ENCODE data around the gene CFAP74. TPM values are rescaled to one million over a fixed set of nuclear protein-coding genes. Genes with fewer than 3 reads are reported as not detected.

The CFAP74 gene
- total RNA-seq, 1 experiment from 2014 or later, result not detected

DNA sequence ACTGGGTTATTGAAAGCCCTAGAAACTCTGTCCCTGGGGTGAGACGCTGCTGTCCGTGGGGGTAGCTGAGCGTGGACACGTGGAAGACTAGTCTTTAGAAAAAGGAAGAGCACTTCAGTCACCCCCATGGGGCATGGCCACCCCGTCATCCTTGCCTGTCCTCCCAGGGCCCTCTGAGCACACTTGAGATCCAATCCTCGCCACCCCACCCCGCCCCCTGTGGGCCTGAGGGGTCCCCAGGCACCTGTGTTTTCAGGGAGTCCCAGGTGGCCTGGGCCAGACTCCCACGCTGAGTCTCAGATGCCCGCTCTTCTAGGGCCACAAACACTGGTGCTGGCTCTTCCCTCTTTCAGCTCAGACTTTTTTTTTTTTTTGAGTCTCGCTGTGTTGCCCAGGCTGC lies 49.2 kb upstream of the CFAP74 start:
- H3K27me3 ChIP-seq (replicated peaks; ENCODE audit: insufficient read depth, low read depth, low read length, poor library complexity), result peaks cover 41% of the 10 kb centered on the region
- no peaks in the 10 kb centered on the region for H3K4me1 ChIP-seq (ENCODE audit: insufficient read depth, low read length, poor library complexity, severe bottlenecking)
- CTCF ChIA-PET, result interaction anchor here (0.6 kb wide), 1 partner anchor 20 kb away, joined by 4 read pairs; no protein-coding TSS in a partner anchor
- H3K36me3 ChIP-seq (ENCODE audit: insufficient read depth, low read length, poor library complexity, severe bottlenecking), result no peaks in the 10 kb centered on the region
- no peaks in the 10 kb centered on the region for H3K9me3 ChIP-seq (ENCODE audit: low read depth, low read length, poor library complexity, severe bottlenecking)
- no TSS peak for BruUV-seq (replicated peaks)
- H3K4me3 ChIP-seq (ENCODE audit: low read depth, low read length, poor library complexity, severe bottlenecking), result no peak overlapping the region
- no peak for DNase-seq (ENCODE audit: low spot score)
- H3K27ac ChIP-seq (ENCODE audit: low read depth, low read length, poor library complexity, severe bottlenecking), result no peak overlapping the region
- TF ChIP-seq, protein P1, sequence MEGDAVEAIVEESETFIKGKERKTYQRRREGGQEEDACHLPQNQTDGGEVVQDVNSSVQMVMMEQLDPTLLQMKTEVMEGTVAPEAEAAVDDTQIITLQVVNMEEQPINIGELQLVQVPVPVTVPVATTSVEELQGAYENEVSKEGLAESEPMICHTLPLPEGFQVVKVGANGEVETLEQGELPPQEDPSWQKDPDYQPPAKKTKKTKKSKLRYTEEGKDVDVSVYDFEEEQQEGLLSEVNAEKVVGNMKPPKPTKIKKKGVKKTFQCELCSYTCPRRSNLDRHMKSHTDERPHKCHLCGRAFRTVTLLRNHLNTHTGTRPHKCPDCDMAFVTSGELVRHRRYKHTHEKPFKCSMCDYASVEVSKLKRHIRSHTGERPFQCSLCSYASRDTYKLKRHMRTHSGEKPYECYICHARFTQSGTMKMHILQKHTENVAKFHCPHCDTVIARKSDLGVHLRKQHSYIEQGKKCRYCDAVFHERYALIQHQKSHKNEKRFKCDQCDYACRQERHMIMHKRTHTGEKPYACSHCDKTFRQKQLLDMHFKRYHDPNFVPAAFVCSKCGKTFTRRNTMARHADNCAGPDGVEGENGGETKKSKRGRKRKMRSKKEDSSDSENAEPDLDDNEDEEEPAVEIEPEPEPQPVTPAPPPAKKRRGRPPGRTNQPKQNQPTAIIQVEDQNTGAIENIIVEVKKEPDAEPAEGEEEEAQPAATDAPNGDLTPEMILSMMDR (conservative IDR thresholded peaks at IDR 0.05; ENCODE audit: low read depth, low read length), result no peak
- TF ChIP-seq EZH2 (IDR thresholded peaks at IDR 0.05; ENCODE audit: borderline replicate concordance, low read depth, low read length, poor library complexity, severe bottlenecking), result no peak
- POLR2A ChIA-PET (ENCODE audit: low non-redundant PET), result no interaction called here
- intact Hi-C loops (cut with micrococcal nuclease; ENCODE audit: unreplicated experiment), result no loop called here

DNA sequence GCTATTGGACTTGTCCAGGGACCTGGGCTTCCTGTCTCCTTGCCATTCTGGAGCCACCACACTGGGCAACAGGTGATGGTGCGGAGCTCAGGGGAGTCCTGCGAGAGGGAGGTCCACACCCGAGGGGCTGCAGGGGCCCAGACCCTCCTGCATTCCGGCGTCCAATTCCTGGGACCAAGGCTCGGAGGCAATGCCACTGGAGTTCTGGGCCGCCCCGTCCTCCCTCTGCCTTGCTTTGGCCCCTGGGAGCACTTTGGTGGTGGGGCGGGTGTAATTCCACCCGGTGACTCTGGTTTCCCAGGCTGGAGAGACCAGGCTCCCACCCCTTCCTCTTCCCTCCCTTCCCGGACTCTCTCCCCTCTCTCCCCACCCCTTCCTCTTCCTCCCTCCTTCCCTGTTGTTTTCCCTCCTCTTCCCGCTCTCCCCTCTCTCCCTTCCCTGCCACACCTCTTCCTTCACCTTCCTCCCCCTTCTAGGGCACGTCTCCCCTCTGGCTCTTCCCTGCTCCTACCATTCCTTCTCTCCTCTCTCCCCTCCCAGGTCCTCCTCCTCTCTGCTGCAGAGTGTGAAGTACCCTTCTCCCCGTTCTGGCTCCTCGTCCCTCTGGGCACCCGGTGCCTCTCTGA lies 48.6 kb upstream of the CFAP74 start:
- H3K4me1 ChIP-seq (ENCODE audit: insufficient read depth, low read length, poor library complexity, severe bottlenecking), result no peaks in the 10 kb centered on the region
- ChIA-PET POLR2A (ENCODE audit: low non-redundant PET) (no interaction called here), CTCF (interaction anchor here (0.6 kb wide), 1 partner anchor 21 kb away, joined by 4 read pairs; no protein-coding TSS in a partner anchor)
- TF ChIP-seq, protein P1 (conservative IDR thresholded peaks at IDR 0.05; ENCODE audit: low read depth, low read length), result no peak
- TF ChIP-seq EZH2 (IDR thresholded peaks at IDR 0.05; ENCODE audit: borderline replicate concordance, low read depth, low read length, poor library complexity, severe bottlenecking), result no peak
- no peak overlapping the region for H3K27ac ChIP-seq (ENCODE audit: low read depth, low read length, poor library complexity, severe bottlenecking)
- H3K9me3 ChIP-seq (ENCODE audit: low read depth, low read length, poor library complexity, severe bottlenecking), result no peaks in the 10 kb centered on the region
- intact Hi-C loops (cut with micrococcal nuclease; ENCODE audit: unreplicated experiment), result no loop called here
- H3K27me3 ChIP-seq (replicated peaks; ENCODE audit: insufficient read depth, low read depth, low read length, poor library complexity), result peaks cover 41% of the 10 kb centered on the region
- DNase-seq (ENCODE audit: low spot score), result no peak
- no peaks in the 10 kb centered on the region for H3K36me3 ChIP-seq (ENCODE audit: insufficient read depth, low read length, poor library complexity, severe bottlenecking)
- H3K4me3 ChIP-seq (ENCODE audit: low read depth, low read length, poor library complexity, severe bottlenecking), result no peak overlapping the region
- BruUV-seq (replicated peaks), result no TSS peak

DNA sequence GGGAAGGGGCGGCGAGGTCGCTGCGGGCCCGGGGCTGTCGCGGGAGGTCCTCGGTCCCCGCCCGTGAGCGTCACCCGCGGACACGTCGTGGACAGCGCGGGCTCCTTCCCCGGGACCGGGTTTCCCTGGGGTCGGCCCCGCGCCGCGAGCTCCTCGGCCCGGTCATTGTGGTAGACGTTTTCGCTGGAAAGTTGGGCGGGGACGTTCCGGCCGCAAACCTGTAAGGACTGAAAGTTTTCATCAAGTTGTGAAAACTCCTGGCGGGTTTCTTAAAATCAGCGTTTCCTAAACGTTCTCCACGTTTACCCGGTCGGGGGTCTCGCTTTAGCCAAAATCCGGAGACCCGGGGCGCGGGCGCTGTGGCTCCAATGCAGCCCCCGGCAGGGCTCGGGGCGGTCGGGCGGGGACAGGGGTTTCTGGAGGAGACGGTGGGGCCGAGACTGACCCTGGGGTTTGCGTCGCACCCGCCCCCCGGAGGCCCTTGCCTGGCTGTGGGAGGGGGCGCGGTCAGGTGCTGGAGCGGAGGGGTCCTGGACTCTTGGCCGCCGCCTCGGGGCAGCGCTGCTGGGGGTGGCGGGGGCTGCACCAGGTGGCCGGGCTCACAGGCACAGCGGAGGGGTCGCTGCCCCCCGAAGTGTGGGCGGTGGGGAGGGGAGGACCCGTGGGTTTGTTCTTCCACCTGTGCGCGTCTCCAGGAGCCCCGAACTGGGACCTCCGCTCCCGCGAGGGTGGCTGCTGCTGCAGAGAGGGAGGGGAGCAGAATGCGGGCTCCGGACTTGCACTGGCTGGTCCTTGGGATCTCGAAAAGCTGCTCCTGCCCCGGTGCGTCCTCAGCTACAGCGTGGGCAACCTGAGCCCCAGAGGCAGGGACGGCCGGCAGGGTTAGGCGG lies 47.5 kb upstream of the CFAP74 start:
- no TSS peak for BruUV-seq (replicated peaks)
- DNase-seq (ENCODE audit: low spot score), result no peak
- Histone ChIP-seq H3K27ac (ENCODE audit: low read depth, low read length, poor library complexity, severe bottlenecking) (no peak overlapping the region), H3K27me3 (replicated peaks; ENCODE audit: insufficient read depth, low read depth, low read length, poor library complexity) (peaks cover 41% of the 10 kb centered on the region), H3K36me3 (ENCODE audit: insufficient read depth, low read length, poor library complexity, severe bottlenecking) (no peaks in the 10 kb centered on the region), H3K9me3 (ENCODE audit: low read depth, low read length, poor library complexity, severe bottlenecking) (no peaks in the 10 kb centered on the region), H3K4me3 (ENCODE audit: low read depth, low read length, poor library complexity, severe bottlenecking) (peak overlapping the region; percentile 54), H3K4me1 (ENCODE audit: insufficient read depth, low read length, poor library complexity, severe bottlenecking) (no peaks in the 10 kb centered on the region)
- TF ChIP-seq EZH2 (IDR thresholded peaks at IDR 0.05; ENCODE audit: borderline replicate concordance, low read depth, low read length, poor library complexity, severe bottlenecking), result peak; percentile 90
- TF ChIP-seq, protein P1 (conservative IDR thresholded peaks at IDR 0.05; ENCODE audit: low read depth, low read length), result no peak
- CTCF ChIA-PET, result interaction anchor here (0.6 kb wide), 1 partner anchor 272 kb away, joined by 6 read pairs; no protein-coding TSS in a partner anchor
- POLR2A ChIA-PET (ENCODE audit: low non-redundant PET), result interaction anchor here (0.6 kb wide), 1 partner anchor 46 kb away, joined by 12 read pairs; no protein-coding TSS in a partner anchor
- intact Hi-C loops (cut with micrococcal nuclease; ENCODE audit: unreplicated experiment), result no loop called here
